Measurements from ENCODE around the gene NEU1. TPM values are rescaled to one million over a fixed set of nuclear protein-coding genes. Genes with fewer than 3 reads are reported as not detected.

Gene NEU1
- total and polyA plus RNA-seq, 4 donors: 27.6 to 42.4 (median 34.8) TPM

DNA sequence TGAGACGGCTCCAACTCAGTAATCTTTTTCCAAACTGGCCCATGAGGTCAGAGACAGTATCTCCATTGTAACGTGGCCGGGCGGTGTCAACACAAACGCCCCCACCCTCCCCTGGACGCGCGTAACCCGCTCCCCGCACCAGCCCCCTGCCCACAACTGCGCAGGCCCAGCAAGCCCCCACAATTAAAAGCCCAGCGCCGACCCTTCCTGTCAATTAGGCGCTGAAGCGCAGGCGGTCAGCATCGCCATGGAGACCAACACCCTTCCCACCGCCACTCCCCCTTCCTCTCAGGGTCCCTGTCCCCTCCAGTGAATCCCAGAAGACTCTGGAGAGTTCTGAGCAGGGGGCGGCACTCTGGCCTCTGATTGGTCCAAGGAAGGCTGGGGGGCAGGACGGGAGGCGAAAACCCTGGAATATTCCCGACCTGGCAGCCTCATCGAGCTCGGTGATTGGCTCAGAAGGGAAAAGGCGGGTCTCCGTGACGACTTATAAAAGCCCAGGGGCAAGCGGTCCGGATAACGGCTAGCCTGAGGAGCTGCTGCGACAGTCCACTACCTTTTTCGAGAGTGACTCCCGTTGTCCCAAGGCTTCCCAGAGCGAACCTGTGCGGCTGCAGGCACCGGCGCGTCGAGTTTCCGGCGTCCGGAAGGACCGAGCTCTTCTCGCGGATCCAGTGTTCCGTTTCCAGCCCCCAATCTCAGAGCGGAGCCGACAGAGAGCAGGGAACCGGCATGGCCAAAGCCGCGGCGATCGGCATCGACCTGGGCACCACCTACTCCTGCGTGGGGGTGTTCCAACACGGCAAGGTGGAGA lies 47.4 kb downstream of the NEU1 start, which contains the start of the genes HSPA1A and HSPA1L:
Gene HSPA1A, plus strand, starts transcription at position 519 of the 814 bp plus-strand sequence. Its CDS starts 214 bp downstream, at position 733.
Gene HSPA1L, minus strand, starts transcription at position 259 of the 814 bp plus-strand sequence. CDS start 3,311 bp downstream, outside the sequence.
- peak in 1 of 2 donors; percentile 7 for TF ChIP-seq HNF4A (conservative IDR thresholded peaks at IDR 0.05)
- peak; percentile 43 for TF ChIP-seq FOXA2 (IDR thresholded peaks at IDR 0.05)
- TF ChIP-seq TAF1 (conservative IDR thresholded peaks at IDR 0.05): peak; percentile 92
- TF ChIP-seq, protein P1, sequence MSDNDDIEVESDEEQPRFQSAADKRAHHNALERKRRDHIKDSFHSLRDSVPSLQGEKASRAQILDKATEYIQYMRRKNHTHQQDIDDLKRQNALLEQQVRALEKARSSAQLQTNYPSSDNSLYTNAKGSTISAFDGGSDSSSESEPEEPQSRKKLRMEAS (IDR thresholded peaks at IDR 0.05): peak; percentile 26
- TF ChIP-seq RAD21 (IDR thresholded peaks at IDR 0.05): peak; percentile 5 to 8
- TF ChIP-seq, protein P2, sequence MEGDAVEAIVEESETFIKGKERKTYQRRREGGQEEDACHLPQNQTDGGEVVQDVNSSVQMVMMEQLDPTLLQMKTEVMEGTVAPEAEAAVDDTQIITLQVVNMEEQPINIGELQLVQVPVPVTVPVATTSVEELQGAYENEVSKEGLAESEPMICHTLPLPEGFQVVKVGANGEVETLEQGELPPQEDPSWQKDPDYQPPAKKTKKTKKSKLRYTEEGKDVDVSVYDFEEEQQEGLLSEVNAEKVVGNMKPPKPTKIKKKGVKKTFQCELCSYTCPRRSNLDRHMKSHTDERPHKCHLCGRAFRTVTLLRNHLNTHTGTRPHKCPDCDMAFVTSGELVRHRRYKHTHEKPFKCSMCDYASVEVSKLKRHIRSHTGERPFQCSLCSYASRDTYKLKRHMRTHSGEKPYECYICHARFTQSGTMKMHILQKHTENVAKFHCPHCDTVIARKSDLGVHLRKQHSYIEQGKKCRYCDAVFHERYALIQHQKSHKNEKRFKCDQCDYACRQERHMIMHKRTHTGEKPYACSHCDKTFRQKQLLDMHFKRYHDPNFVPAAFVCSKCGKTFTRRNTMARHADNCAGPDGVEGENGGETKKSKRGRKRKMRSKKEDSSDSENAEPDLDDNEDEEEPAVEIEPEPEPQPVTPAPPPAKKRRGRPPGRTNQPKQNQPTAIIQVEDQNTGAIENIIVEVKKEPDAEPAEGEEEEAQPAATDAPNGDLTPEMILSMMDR (IDR thresholded peaks at IDR 0.05; ENCODE audit: low read depth, low read length, missing input control): no peak
- TF ChIP-seq GABPA (IDR thresholded peaks at IDR 0.05 in 1 of 2, conservative IDR thresholded peaks at IDR 0.05 in 1 of 2): no peak
- TF ChIP-seq, protein P3, sequence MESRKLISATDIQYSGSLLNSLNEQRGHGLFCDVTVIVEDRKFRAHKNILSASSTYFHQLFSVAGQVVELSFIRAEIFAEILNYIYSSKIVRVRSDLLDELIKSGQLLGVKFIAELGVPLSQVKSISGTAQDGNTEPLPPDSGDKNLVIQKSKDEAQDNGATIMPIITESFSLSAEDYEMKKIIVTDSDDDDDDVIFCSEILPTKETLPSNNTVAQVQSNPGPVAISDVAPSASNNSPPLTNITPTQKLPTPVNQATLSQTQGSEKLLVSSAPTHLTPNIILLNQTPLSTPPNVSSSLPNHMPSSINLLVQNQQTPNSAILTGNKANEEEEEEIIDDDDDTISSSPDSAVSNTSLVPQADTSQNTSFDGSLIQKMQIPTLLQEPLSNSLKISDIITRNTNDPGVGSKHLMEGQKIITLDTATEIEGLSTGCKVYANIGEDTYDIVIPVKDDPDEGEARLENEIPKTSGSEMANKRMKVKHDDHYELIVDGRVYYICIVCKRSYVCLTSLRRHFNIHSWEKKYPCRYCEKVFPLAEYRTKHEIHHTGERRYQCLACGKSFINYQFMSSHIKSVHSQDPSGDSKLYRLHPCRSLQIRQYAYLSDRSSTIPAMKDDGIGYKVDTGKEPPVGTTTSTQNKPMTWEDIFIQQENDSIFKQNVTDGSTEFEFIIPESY (IDR thresholded peaks at IDR 0.05): peak; percentile 58
- peak; percentile 82 for TF ChIP-seq SP1 (IDR thresholded peaks at IDR 0.05)
- TF ChIP-seq NR2F2 (IDR thresholded peaks at IDR 0.05): no peak
- TF ChIP-seq HNF4G (IDR thresholded peaks at IDR 0.05): no peak
- TF ChIP-seq FOXA1 (IDR thresholded peaks at IDR 0.05): peak; percentile 13
- TF ChIP-seq, protein P4, sequence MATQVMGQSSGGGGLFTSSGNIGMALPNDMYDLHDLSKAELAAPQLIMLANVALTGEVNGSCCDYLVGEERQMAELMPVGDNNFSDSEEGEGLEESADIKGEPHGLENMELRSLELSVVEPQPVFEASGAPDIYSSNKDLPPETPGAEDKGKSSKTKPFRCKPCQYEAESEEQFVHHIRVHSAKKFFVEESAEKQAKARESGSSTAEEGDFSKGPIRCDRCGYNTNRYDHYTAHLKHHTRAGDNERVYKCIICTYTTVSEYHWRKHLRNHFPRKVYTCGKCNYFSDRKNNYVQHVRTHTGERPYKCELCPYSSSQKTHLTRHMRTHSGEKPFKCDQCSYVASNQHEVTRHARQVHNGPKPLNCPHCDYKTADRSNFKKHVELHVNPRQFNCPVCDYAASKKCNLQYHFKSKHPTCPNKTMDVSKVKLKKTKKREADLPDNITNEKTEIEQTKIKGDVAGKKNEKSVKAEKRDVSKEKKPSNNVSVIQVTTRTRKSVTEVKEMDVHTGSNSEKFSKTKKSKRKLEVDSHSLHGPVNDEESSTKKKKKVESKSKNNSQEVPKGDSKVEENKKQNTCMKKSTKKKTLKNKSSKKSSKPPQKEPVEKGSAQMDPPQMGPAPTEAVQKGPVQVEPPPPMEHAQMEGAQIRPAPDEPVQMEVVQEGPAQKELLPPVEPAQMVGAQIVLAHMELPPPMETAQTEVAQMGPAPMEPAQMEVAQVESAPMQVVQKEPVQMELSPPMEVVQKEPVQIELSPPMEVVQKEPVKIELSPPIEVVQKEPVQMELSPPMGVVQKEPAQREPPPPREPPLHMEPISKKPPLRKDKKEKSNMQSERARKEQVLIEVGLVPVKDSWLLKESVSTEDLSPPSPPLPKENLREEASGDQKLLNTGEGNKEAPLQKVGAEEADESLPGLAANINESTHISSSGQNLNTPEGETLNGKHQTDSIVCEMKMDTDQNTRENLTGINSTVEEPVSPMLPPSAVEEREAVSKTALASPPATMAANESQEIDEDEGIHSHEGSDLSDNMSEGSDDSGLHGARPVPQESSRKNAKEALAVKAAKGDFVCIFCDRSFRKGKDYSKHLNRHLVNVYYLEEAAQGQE (IDR thresholded peaks at IDR 0.05): peak; percentile 95
- TF ChIP-seq JUND (IDR thresholded peaks at IDR 0.05): peak in 1 of 2 donors; percentile 27
- TF ChIP-seq RXRA (IDR thresholded peaks at IDR 0.05): peak in 1 of 2 donors; percentile 16
- peak in 1 of 2 donors; percentile 56 for TF ChIP-seq EGR1 (IDR thresholded peaks at IDR 0.05; ENCODE audit: low read depth in 2 of 2)
- TF ChIP-seq, protein P5, sequence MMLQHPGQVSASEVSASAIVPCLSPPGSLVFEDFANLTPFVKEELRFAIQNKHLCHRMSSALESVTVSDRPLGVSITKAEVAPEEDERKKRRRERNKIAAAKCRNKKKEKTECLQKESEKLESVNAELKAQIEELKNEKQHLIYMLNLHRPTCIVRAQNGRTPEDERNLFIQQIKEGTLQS (IDR thresholded peaks at IDR 0.05): no peak
- peak; percentile 85 for TF ChIP-seq YY1 (IDR thresholded peaks at IDR 0.05)
- WGBS: under 1% methylated on average over 56 of the region's 56 CpGs
- peak within 1 kb of the TSS; percentile 33 to 54 (median 49) for H3K4me3 ChIP-seq (ENCODE audit: low read depth in 1 of 3, low read length in 3 of 3)
- peak within 1 kb of the TSS; percentile 93 to 100 for H3K27ac ChIP-seq (ENCODE audit: low read depth in 1 of 2, low read length in 2 of 2)
- H3K9ac ChIP-seq (ENCODE audit: low read depth in 1 of 2, low read length in 2 of 2): peak within 1 kb of the TSS; percentile 65 to 94
- H3K36me3 ChIP-seq (ENCODE audit: control insufficient read depth in 4 of 4, insufficient read depth in 3 of 4, low read depth in 1 of 4, low read length in 3 of 4): no peaks in the 10 kb centered on the region
- no peaks in the 10 kb centered on the region for H3K9me3 ChIP-seq (ENCODE audit: control insufficient read depth in 4 of 4, low read length in 3 of 4)
- DNase-seq (ENCODE audit: low spot score): peak; percentile 92
- no peaks in the 10 kb centered on the region for H3K27me3 ChIP-seq (ENCODE audit: control insufficient read depth in 4 of 4, insufficient read depth in 4 of 4, low read length in 3 of 4)
- peaks cover 6 to 20% (median 10%) of the 10 kb centered on the region in 4 donors for H3K4me1 ChIP-seq (ENCODE audit: control insufficient read depth in 4 of 4, insufficient read depth in 4 of 4, low read length in 3 of 4)
